ENCODE results near the gene DDIT4. TPM values are rescaled to one million over a fixed set of nuclear protein-coding genes. Genes with fewer than 3 reads are reported as not detected.

DDIT4 gene
- total and polyA plus RNA-seq, 8 donors: 89.9 to 188 (median 162) TPM

- 65 to 89% (median 86%) methylated on average over 3 of the region's 3 CpGs for WGBS, 5 donors
Observed at GRCh38 chr10:72252972-72253371, 20.8 kb upstream of the DDIT4 start.

DNA sequence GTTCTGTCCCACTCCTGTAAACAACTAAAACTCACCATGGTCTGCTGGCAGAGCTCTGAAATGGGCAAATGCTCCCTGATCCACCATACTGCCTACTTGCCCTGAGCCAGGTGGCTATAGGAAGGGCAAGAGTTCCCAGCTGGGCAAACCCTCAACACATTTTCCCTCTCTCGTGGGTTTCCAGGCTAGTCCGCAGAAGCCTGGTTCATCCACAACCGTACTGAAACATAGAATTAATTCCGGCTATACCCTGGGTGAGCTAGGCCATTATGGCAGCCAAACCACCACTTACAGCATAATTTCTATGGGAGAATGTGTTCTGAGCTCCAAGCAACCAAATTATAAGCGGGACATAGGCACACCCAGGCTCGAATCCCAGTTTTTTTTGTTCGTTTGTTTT lies 20.1 kb upstream of the DDIT4 start:
- Histone ChIP-seq H3K4me1 (peaks cover 78 to 98% (median 87%) of the 10 kb centered on the region in 4 donors), H3K9me3 (no peaks in the 10 kb centered on the region), H3K27me3 (no peaks in the 10 kb centered on the region), H3K4me3 (no peak overlapping the region), H3K36me3 (no peaks in the 10 kb centered on the region), H3K27ac (peak overlapping the region; percentile 28 to 97 (median 92))
- intact Hi-C loops (cut with DNase I; ENCODE audit: low total_unique reads): no loop called here
- 67 to 83% (median 78%) methylated on average over 7 of the region's 7 CpGs for WGBS, 5 donors
- TF ChIP-seq EP300 (IDR thresholded peaks at IDR 0.05): no peak
- no peak for TF ChIP-seq POLR2A (IDR thresholded peaks at IDR 0.05)
- TF ChIP-seq, protein P1, sequence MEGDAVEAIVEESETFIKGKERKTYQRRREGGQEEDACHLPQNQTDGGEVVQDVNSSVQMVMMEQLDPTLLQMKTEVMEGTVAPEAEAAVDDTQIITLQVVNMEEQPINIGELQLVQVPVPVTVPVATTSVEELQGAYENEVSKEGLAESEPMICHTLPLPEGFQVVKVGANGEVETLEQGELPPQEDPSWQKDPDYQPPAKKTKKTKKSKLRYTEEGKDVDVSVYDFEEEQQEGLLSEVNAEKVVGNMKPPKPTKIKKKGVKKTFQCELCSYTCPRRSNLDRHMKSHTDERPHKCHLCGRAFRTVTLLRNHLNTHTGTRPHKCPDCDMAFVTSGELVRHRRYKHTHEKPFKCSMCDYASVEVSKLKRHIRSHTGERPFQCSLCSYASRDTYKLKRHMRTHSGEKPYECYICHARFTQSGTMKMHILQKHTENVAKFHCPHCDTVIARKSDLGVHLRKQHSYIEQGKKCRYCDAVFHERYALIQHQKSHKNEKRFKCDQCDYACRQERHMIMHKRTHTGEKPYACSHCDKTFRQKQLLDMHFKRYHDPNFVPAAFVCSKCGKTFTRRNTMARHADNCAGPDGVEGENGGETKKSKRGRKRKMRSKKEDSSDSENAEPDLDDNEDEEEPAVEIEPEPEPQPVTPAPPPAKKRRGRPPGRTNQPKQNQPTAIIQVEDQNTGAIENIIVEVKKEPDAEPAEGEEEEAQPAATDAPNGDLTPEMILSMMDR (IDR thresholded peaks at IDR 0.05): no peak
- no peak for TF ChIP-seq POLR2AphosphoS5 (IDR thresholded peaks at IDR 0.05)
- no peak for DNase-seq

More at GRCh38 chr10:72252972-72253371, 20.8 kb upstream of the DDIT4 start:
- Histone ChIP-seq H3K9me3 (no peaks in the 10 kb centered on the region), H3K27me3 (no peaks in the 10 kb centered on the region), H3K4me1 (peaks cover 84 to 100% (median 92%) of the 10 kb centered on the region in 4 donors), H3K27ac (peak overlapping the region; percentile 39 to 97 (median 92)), H3K36me3 (no peaks in the 10 kb centered on the region), H3K4me3 (no peak overlapping the region)
- no peak for DNase-seq
- intact Hi-C loops (cut with DNase I; ENCODE audit: low total_unique reads): no loop called here
- no peak for TF ChIP-seq POLR2AphosphoS5 (IDR thresholded peaks at IDR 0.05)
- TF ChIP-seq EP300 (IDR thresholded peaks at IDR 0.05): no peak
- TF ChIP-seq POLR2A (IDR thresholded peaks at IDR 0.05): no peak
- TF ChIP-seq, protein P1 (IDR thresholded peaks at IDR 0.05): no peak

- H3K4me3 ChIP-seq: no peak overlapping the region
- no peaks in the 10 kb centered on the region for H3K9me3 ChIP-seq
- TF ChIP-seq POLR2AphosphoS5 (IDR thresholded peaks at IDR 0.05): peak; percentile 93 to 98 (median 96)
- peak; percentile 94 for TF ChIP-seq EP300 (IDR thresholded peaks at IDR 0.05)
- TF ChIP-seq POLR2A (IDR thresholded peaks at IDR 0.05): no peak
- peaks cover 74 to 98% (median 83%) of the 10 kb centered on the region in 4 donors for H3K4me1 ChIP-seq
- no peaks in the 10 kb centered on the region for H3K36me3 ChIP-seq
- H3K27ac ChIP-seq: peak overlapping the region; percentile 90 to 97 (median 94)
- DNase-seq: peak; percentile 91 to 93
- WGBS, 5 donors: 8 to 13% (median 10%) methylated on average over 10 to 15 of the region's 15 CpGs
- H3K27me3 ChIP-seq: no peaks in the 10 kb centered on the region
- intact Hi-C loops (cut with DNase I; ENCODE audit: low total_unique reads): no loop called here
Observed at GRCh38 chr10:72254813-72255568, 18.7 kb upstream of the DDIT4 start.

GRCh38 chr10:72255977-72256729 lies 17.6 kb upstream of the DDIT4 start:
- WGBS, 5 donors: 89 to 94% (median 93%) methylated on average over 6 of the region's 6 CpGs
- no peak overlapping the region for H3K4me3 ChIP-seq
- H3K27me3 ChIP-seq: no peaks in the 10 kb centered on the region
- peaks cover 74 to 98% (median 83%) of the 10 kb centered on the region in 4 donors for H3K4me1 ChIP-seq
- intact Hi-C loops (cut with DNase I; ENCODE audit: low total_unique reads): no loop called here
- H3K9me3 ChIP-seq: no peaks in the 10 kb centered on the region
- DNase-seq: no peak
- H3K36me3 ChIP-seq: no peaks in the 10 kb centered on the region
- TF ChIP-seq, protein P1 (IDR thresholded peaks at IDR 0.05): no peak
- TF ChIP-seq POLR2AphosphoS5 (IDR thresholded peaks at IDR 0.05): no peak
- H3K27ac ChIP-seq: peak overlapping the region; percentile 90 to 97 (median 94)
